ENCODE measurements around the gene AK3.

- no peak for TF ChIP-seq EP300 (IDR thresholded peaks at IDR 0.05)
- TF ChIP-seq CTCF (IDR thresholded peaks at IDR 0.05), result no peak
- no peak for TF ChIP-seq POLR2A (IDR thresholded peaks at IDR 0.05)
These were observed 31.6 kb downstream of the AK3 start for GRCh38 chr9:4709380-4709779.

All from stomach (tissue), 4 donors.